Kidney capillary endothelial cell (primary cell): ENCODE data around the gene TMEM89.

Experiments
- DNase-seq: peaks from one replicate; pipeline ENCODE4 v3.0.0-alpha.2; 2018; ENCODE audit warnings: low spot score

TMEM89 gene

DNA sequence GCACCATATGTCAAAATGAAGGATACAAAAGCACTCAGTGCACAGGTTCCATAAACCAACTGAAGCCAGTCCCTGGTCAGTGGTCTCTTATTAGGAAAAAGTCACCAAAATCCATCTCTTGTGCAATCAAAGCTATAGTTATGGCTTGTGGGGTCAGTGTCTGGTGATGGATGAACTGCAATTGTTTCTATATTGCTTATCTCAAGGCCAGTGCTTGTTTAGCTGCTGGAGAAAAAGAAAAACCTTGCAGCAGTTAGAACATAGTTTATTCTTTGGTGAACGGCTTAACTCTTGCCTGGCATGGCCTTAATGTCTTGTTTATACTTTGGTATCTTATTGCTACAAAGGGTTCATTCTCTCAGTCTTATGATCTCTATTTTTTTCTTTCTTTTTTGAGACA, 9.3 kb downstream of the TMEM89 start:
- no peak for DNase-seq

DNA sequence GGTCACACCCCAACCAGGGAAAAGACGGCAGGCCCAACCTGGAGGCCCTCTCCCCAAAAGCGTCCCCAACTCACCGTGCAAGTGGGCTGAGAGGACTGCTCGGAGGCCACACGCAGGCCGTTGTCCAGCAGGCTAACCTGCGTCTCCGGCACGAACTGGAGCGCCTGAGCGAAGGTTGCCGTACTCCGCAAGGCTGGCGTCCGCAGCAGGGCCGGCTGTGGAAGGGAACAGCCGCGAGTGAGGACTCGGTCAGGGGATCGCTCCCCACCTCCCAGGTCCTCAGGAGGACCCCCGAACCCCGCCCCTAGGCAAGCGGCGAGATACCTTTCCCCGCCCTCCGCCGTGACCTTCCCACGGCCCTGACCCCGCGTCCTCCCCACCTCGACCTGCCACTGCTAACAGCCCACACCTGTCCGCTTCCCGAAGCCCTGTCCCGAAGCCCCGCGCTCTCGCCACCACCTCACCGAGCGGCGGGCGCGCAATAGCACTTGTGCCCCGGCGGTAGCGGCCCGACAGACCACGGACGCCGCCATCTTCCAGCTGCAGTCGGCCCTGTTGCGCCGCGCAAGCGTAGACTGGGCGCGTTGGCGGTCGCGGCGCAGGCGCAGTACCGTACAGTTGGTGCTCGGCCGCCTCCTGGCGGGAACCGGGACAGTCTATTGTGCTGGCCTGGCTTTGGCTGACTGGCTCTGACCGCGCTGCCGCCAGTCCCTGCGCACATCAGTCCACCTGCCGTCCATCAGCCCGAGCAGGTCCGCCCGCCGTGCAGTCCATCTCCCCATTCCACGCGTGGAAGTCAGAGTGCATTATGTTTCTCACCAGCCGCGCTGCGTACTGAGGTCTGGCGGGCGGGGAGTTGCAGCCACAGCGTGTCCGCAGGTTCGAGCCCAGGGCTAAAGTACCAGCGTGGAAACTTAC, 12.2 kb downstream of the TMEM89 start, which contains the start of gene UQCRC1:
TSS of gene UQCRC1 (minus strand) at position 559 of the 918 bp plus-strand sequence. CDS start at position 533, 26 bp downstream.
- peak; percentile 90 for DNase-seq

DNA sequence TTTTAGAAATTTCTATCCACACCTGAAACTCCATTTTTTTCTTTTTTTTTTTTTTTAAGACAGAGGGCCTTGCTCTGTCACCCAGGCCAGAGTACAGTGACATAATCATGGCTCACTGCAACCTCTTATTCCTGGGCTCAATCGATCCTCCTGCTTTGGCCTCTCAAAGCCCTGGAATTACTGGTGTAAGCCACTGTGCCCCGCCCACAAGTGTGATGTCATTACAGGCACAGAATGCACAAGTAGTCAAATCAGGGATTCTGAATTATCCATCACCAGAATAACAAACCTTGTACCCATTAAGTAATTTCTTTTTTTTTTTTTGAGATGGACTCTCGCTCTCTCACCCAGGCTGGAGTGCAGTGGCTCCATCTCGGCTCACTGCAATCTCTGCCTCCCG, 14.1 kb downstream of the TMEM89 start:
- DNase-seq: no peak

DNA sequence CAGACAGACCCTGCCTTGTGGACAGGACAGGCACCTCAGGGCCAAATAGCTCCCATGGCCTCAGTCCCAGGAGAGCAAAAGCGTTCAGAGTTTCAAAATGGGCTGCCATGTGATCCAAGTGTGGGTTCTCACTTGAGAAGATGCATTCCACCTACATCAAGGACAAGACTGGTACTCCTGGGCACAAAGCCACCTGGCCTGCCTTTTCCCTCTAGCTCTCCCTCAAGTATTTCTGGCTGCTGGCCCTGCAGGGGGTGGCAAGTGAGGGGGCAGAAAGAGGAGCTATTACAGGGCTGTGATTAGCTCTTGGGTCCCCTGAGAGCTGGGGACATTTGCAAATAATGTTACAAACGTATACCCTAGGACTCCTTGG, 20.0 kb downstream of the TMEM89 start:
- no peak for DNase-seq

DNA sequence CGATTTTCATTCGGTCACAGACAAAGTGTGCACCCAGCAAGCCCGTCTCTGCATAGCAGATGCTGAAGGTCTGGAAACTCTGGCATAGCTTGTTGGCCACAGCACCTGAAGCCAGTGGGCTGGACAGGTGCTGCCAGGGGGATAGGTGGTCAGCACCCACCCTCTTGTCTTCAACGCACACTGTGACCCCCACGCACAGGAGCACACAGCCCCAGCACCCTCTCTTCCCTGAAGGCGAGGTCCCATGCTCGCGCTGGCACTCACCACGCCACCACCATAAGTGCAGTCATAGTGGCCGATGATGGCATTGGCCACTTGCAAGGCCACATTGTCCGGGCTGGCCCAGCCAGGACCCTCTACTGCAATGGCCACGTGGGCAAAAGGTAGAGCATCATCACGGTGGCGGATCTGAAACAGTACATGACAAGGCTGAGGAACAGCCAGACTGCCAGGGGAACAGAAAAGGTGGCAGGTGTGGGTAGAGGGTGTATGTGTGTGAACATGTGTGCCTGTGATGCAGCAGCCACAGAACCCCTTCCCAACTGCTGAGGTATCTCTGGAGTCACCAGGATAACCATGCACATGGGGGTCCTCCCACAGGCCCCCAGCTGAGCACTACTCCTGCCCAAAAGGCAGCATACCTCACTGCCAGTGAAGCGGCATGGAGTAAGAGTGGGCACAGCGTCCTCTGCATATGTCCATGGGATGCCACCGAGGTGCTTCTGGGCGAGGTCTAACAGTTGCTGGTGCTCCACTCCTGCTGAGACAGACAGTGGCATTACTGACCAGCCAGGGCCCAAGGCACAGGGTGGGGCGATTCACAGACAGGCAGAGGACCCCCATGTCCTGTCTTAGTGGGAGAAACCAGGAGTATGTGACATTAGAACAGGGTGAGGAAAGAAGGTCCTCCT, 20.6 kb downstream of the TMEM89 start:
- DNase-seq: no peak

DNA sequence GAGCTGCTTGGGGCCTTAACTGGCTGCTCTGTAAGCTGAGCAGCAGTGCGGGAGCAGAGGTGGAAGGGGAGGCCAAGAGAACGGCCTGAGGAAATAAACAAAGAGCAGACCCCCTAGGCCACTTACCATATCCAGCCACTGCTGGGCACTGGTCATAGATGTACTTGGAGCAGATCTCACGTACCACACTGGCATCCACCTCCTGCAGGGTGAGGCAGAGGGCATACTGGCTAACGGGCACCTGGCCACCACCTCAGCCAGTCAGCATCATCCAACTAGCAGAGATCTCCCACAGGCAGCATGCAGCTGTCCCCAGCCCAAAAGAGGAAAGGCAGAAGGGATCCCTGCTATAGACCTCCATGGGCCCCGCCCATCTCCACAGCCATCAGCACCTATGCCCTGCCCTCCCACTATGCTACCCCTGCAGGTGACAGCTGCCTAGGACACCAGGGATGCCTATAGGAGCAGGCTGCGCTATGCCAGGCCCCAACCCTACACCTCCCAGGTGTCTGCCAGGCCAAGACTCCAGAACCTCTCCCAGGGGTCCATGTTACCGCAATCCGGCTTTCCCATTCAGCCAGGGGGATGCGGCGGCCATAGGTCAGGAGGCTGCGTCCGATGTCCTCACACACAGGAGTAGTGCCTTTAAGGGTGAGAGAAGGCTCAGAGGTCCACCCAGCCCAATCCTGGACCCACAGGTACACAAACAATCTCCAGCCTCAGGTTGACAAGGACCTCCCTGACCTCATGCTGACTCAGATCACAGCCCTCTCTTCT, 21.9 kb downstream of the TMEM89 start:
- no peak for DNase-seq

DNA sequence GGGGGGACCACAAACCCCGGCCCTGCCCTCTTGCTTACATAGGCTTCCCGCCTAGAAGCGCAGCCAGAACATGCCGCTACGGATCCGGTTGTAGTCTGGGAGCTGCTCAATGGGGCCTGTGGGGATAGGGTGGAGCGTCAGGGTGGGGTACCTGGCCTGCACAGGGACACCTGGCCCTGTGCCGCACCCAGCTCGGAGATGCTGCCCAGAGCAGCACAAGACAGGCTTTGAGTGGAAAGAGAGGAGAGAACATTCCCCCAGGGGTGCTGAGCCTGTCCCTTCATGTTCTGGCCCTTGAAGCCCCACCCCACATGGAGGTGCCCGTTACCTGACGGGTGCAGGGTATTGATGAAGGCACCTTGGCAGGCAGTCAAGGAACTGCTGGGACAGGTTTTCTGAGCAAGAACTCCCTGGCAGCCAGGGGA, 22.5 kb downstream of the TMEM89 start:
- no peak for DNase-seq

DNA sequence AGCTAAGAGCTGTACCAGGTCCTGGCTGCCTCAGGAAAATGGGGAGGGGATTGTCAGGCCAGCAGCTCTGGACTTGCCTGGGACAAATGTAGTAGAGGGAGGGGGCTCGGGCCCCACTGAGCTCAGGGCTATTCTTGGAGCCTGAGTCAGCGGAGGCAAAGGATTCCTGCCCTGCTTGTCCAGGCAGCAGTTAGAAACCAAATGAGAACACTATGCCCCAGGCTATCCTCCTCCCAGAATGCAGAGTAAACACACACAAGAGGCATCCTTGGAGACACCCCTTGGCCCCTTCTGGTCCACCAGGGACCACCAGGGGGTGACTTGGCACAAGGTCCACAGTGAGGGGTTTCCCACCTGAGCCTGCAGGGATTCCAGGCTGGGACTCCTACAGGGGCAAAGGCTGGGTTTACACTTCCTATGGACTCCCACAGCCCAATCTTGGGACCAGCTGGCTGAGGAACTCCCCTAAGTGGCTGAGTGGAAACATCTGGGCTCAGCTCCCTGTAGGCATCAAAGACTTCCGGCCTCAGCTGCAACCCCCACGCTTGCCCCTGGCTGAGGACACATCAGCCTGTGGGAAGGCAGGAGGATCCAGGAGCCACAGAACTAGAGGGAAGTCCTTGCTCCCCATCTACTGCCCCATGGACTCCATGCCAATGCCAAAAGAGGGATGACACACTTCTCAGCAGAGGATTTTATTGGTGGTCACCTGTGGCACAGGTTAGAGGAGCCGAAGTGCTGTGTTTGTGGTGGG, 23.1 kb downstream of the TMEM89 start:
- no peak for DNase-seq

DNA sequence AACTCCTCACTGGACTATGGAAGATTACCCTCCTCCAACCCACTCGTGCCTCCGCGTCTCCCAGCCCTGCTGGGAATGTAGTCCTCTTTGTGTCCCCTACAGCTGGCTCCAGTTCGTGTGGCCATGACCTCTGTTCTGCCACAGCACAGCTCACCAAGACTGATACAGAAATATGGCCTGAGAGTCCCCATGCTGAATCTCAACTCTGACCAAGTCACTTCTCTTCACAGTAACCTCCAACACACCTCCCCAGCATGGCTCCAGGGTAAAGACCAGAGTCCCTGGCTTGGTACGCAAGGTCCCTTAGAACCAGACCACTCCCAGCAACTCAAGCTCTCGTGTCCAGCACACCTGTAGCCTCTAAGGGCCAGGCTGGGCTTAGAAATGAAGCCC, 24.2 kb downstream of the TMEM89 start:
- no peak for DNase-seq

DNA sequence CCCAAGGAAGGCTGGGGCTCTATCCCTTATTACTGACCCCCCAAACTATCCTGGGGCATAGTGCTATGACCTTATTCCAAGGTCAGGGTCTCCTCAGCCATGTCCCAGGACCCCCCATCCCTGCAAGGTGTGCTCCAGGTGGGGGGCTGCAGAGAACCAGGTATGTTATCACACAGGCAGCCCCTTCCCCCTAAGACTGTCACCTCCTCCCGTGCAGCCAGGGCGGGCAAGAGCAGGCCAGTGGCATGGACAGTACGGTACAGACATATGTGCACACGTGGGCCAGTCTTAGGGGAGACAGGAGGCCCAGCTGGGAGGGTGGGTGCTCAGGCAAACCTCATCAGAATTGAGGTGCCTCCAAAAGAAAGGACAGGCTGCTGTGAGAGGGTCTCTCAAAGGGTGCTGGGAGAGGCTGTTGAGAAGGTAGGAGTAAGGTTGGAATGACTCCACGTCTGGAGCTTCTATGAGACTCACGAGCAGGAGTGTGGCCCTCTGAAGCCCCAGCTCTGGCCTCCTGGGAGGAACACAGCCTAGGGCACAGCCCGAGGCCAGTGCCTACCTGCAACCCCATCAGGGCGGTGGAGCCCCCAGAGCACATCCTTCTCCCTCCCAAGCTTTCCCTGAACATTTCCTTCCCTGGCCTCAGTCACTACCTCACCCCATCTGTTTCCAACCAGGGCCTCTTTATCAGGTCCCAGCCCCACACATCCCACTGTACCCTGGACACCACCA, 24.7 kb downstream of the TMEM89 start:
- no peak for DNase-seq

DNA sequence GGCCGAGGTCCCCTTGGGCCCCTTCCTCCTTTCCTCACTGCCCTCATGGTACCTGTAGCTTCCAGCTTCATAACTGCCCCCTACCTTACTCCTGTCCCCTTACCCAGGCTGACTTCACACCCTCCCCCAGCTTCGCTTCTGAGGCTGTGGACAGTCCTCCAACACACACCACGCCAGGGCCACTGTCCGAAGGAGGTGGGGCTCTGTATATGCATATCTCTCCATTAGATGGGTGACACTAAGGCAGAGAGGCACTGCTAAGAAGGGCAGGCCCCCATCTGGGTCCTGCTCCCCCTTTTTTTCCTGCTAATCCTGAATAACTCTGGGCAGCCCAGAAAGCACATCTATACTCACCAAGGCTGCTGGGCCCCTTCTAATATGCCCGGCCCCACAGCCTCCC, 25.4 kb downstream of the TMEM89 start:
- no peak for DNase-seq

DNA sequence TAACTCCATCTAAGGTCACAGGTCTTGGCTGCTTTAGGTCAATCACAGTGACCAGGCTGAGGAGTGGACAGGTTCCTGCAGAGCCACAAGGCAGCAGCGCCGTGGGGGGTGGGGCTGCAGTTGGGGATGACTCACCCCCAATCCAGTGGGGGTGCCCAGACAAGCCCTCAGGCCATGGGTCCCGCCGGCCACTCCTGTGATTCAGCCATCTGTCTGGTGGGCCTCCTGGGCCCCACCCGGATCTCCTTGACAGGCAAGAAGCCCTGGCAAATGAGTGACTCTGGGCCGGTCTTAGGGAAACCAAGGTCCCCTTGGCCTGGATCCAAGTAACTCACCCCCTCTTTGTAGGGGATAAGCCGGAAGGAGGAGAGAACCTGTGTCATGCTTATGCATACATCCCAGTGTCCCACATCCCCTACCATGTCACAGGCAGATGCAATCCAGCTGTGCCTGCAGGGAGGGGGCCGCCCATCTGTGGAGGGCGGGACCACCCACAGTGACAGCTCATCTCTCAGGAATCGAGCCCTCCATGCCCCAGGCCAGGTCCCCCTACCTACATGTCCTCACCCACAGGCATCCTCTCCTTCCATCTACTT, 25.9 kb downstream of the TMEM89 start:
- peak; percentile 50 for DNase-seq

DNA sequence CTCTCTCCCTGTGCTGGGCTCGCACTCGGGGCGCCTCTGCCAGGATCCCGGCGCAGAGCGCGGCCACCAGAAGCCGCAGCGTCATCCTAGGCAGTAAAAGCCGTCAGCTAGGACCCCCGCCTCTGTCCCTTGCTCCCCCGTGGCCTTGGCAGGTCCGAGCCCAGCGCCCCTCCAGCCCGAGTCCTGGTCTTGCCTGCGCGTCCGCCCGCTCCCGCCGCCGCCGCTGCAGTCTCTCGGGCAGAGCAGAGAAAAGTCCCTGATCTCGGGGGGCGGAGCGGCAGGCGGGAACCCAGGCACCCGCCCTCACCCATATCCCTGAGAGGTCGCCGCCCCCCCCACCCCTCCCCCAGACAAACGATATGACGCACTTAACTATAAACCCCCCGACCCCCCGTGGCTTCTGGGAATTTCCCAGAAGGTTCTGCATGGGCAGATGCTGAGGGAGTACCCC, 26.5 kb downstream of the TMEM89 start, which contains the start of gene COL7A1:
TSS of gene COL7A1 (minus strand) at position 255 of the 451 bp plus-strand sequence. CDS start at position 85, 170 bp downstream.
- no peak for DNase-seq

DNA sequence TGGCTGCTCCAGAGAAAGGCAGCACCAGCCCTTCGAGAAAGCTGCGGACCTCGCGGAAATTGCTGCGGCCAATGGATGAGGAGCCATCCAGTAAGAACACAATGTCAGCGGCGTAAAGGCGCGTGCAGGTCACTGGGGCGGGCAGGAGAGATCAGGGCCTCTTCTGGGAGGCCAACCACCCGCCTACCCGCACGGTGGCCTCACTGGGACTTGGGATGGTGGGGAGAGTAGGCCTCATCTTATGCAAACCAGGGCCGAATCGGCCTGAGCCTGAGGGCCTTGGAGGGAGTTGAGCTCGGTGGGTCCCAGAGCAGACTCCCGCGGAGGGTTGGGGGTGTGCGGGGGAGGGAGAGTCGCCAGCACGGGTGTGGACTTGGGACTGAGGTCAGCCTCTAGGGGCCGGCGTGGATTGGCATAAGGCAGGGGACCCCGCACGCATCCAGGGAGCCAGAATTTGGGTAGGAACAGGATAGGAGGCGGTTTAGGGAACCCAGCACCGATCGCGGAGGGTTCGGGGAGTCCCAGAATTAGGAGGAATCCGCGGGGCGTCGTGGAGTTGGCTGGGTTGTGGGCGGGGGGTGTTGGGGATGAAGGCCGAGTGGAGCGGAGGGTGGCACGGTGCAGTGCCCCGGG, 27.0 kb downstream of the TMEM89 start:
- no peak for DNase-seq

DNA sequence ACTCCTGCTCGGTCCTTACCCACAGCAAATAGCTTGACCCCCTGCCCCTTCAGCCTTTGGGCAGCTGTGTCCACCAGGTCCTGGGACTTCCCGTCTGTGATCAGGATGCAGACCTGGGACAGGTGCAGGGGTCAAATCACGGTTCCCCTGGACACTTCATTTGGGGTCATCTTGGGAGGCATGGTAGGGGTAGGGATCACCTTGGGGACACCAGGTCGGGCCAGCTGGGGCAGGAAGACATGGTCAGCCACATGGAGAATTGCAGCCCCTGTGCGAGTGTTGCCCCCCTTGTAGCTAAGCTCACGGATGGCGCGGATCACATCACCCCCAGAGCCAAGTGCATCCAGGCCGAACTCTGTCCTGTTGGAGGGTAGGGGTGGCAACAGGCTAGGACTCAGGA, 28.2 kb downstream of the TMEM89 start:
- no peak for DNase-seq

DNA sequence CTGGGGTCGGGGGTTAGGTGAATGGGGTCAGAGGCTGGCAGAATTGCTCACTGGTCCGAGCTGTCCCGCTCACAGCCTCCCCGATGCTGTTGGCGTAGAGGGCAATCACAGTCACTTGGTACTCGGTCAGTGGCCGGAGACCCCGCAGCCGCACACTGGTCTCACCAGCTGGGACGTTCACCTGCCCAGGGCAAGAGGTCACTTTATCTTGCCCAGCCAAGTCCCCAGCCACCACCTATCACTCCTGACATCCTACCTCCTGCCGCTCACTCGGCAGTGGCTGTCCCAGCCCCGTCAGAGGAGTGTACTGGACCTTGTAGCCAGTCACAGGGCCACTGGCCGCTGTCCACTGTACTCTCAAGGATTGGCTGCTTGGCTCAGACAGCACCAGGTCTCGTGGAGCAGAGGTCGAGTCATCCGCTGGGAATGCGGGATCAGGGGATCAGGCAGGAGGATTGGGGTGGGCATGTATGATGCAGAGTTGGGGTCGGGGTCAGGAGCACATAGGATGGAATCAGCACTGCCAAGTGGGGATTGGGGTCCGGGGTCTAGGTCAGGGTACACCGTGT, 29.0 kb downstream of the TMEM89 start:
- no peak for DNase-seq

DNA sequence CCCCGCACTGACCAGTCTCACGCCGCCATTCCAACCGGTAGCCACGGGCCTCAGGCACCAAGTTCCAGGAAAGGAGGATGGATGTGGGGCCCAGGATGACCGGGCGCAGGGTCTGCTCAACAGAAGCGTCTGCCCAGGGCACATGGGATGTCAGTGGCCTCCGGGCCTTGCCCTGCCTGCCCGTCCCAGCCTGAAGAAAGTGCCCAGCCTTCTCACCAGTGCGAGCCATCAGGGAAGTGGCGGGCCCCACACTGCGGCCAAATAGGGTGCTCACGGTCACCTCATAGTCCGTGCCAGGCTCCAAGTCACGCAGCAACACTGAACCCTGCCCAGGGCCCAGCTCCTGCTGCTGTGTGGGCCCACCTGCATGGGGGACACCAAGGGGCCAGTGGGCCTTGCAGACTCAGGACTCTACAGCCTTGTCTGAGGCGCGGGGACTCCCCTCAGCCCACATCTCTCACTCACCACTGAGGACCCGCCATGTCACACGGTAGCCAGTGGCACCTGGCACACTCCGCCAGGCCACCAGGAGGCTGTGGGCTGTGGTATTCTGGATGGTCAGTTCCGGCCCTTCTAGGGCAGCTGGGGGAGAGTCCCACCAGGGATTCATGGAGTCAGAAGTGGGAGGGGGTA, 29.6 kb downstream of the TMEM89 start:
- DNase-seq: no peak

DNA sequence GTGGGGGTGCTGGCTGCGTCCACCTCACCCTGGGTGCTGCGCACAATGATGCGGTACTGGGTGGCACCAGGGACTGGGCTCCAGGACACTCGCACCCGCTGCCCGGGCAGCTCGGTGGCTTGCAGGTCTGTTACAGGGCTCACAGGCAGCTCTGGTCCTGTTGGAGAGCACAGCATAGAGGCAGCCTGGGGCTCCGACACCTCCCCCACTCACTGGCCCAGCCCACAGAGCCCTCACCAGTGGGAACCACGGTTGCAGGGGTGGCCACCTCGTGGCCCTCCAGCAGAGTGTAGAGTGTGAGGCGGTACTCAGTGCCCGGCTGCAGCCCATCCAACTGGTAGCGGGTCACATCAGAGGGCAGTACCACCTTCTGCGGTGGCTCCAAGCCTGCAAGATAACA, 30.1 kb downstream of the TMEM89 start:
- DNase-seq: no peak

DNA sequence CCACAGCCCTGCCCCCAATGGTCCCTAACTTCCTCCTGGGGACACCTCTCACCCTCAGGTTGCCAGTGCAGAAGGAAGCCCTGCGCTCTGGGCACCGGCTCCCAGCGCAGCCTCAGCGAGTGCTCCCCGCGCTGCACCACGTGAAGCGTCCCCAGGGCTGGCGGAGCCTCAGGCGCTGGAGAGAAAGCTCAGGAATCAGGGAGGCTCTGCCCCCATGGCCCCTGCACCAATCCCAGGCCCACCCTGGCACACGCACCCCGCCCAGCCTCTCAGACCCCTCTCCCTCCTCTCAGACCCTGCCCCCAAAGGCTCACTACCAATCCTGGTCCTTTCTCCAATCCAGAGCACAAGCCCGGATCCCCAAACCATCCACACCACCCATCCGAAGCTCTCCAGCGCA, 33.3 kb downstream of the TMEM89 start:
- DNase-seq: no peak
